ENCODE measurements around the gene PRIM1.

The PRIM1 gene

GRCh38 chr12:56722832-56723231, 29.3 kb downstream of the PRIM1 start:
- Histone ChIP-seq H3K9ac (ENCODE audit: insufficient read length, low read depth) (peak overlapping the region; percentile 99), H3K4me3 (ENCODE audit: insufficient read length, low read depth) (peak overlapping the region; percentile 97), H3K36me3 (ENCODE audit: insufficient read depth, insufficient read length, low read length) (peaks cover 64% of the 10 kb centered on the region)

GRCh38 chr12:56721721-56722120, 30.4 kb downstream of the PRIM1 start:
- DNase-seq (ENCODE audit: low read depth, low spot score) = no peak
- Histone ChIP-seq H3K36me3 (ENCODE audit: insufficient read depth, insufficient read length, low read length) (peaks cover 71% of the 10 kb centered on the region), H3K4me3 (ENCODE audit: insufficient read length, low read depth) (peak overlapping the region; percentile 13)

More at GRCh38 chr12:56722832-56723231, 29.3 kb downstream of the PRIM1 start:
- Histone ChIP-seq H3K27me3 (ENCODE audit: insufficient read depth, insufficient read length) (no peaks in the 10 kb centered on the region), H3K4me1 (ENCODE audit: insufficient read depth, insufficient read length) (peaks cover 14% of the 10 kb centered on the region), H3K9me3 (ENCODE audit: insufficient read depth, low read length) (no peaks in the 10 kb centered on the region)
- no peak for DNase-seq (ENCODE audit: low read depth, low spot score)
- TF ChIP-seq ZNF274 (IDR thresholded peaks at IDR 0.05; ENCODE audit: low read depth, low read length) (no peak), SUZ12 (IDR thresholded peaks at IDR 0.05; ENCODE audit: extremely low read depth, insufficient read depth, insufficient read length) (no peak), YY1 (IDR thresholded peaks at IDR 0.05; ENCODE audit: insufficient read depth, insufficient read length) (no peak)

GRCh38 chr12:56721216-56721615, 30.9 kb downstream of the PRIM1 start:
- TF ChIP-seq SUZ12 (IDR thresholded peaks at IDR 0.05; ENCODE audit: extremely low read depth, insufficient read depth, insufficient read length) = no peak
- H3K27me3 ChIP-seq (ENCODE audit: insufficient read depth, insufficient read length) = no peaks in the 10 kb centered on the region
- no peaks in the 10 kb centered on the region for H3K9me3 ChIP-seq (ENCODE audit: insufficient read depth, low read length)
- peaks cover 76% of the 10 kb centered on the region for H3K36me3 ChIP-seq (ENCODE audit: insufficient read depth, insufficient read length, low read length)
- peaks cover 14% of the 10 kb centered on the region for H3K4me1 ChIP-seq (ENCODE audit: insufficient read depth, insufficient read length)
- peak overlapping the region; percentile 0 for H3K9ac ChIP-seq (ENCODE audit: insufficient read length, low read depth)
- peak overlapping the region; percentile 13 for H3K4me3 ChIP-seq (ENCODE audit: insufficient read length, low read depth)
- no peak for DNase-seq (ENCODE audit: low read depth, low spot score)

More at GRCh38 chr12:56721721-56722120, 30.4 kb downstream of the PRIM1 start:
- Histone ChIP-seq H3K27me3 (ENCODE audit: insufficient read depth, insufficient read length) (no peaks in the 10 kb centered on the region), H3K4me1 (ENCODE audit: insufficient read depth, insufficient read length) (peaks cover 14% of the 10 kb centered on the region), H3K9me3 (ENCODE audit: insufficient read depth, low read length) (no peaks in the 10 kb centered on the region), H3K9ac (ENCODE audit: insufficient read length, low read depth) (peak overlapping the region; percentile 52)
- TF ChIP-seq YY1 (IDR thresholded peaks at IDR 0.05; ENCODE audit: insufficient read depth, insufficient read length) = no peak
- no peak for TF ChIP-seq SUZ12 (IDR thresholded peaks at IDR 0.05; ENCODE audit: extremely low read depth, insufficient read depth, insufficient read length)
- no peak for TF ChIP-seq ZNF274 (IDR thresholded peaks at IDR 0.05; ENCODE audit: low read depth, low read length)

- Histone ChIP-seq H3K36me3 (ENCODE audit: insufficient read depth, insufficient read length, low read length) (peaks cover 81% of the 10 kb centered on the region), H3K9me3 (ENCODE audit: insufficient read depth, low read length) (no peaks in the 10 kb centered on the region), H3K4me1 (ENCODE audit: insufficient read depth, insufficient read length) (peaks cover 14% of the 10 kb centered on the region), H3K4me3 (ENCODE audit: insufficient read length, low read depth) (no peak overlapping the region), H3K27me3 (ENCODE audit: insufficient read depth, insufficient read length) (no peaks in the 10 kb centered on the region), H3K9ac (ENCODE audit: insufficient read length, low read depth) (peak overlapping the region; percentile 0)
- no peak for TF ChIP-seq ZNF274 (IDR thresholded peaks at IDR 0.05; ENCODE audit: low read depth, low read length)
- DNase-seq (ENCODE audit: low read depth, low spot score) = no peak
These were observed 31.4 kb downstream of the PRIM1 start for GRCh38 chr12:56720731-56721151.

- no peak overlapping the region for H3K4me3 ChIP-seq (ENCODE audit: insufficient read length, low read depth)
- no peak for DNase-seq (ENCODE audit: low read depth, low spot score)
- H3K9ac ChIP-seq (ENCODE audit: insufficient read length, low read depth) = no peak overlapping the region
- H3K9me3 ChIP-seq (ENCODE audit: insufficient read depth, low read length) = no peaks in the 10 kb centered on the region
- TF ChIP-seq SUZ12 (IDR thresholded peaks at IDR 0.05; ENCODE audit: extremely low read depth, insufficient read depth, insufficient read length) (no peak), YY1 (IDR thresholded peaks at IDR 0.05; ENCODE audit: insufficient read depth, insufficient read length) (no peak), ZNF274 (IDR thresholded peaks at IDR 0.05; ENCODE audit: low read depth, low read length) (no peak)
- H3K4me1 ChIP-seq (ENCODE audit: insufficient read depth, insufficient read length) = peaks cover 14% of the 10 kb centered on the region
- H3K36me3 ChIP-seq (ENCODE audit: insufficient read depth, insufficient read length, low read length) = peaks cover 88% of the 10 kb centered on the region
- no peaks in the 10 kb centered on the region for H3K27me3 ChIP-seq (ENCODE audit: insufficient read depth, insufficient read length)
These were observed 33.1 kb downstream of the PRIM1 start for GRCh38 chr12:56719056-56719455.

GRCh38 chr12:56718636-56719035, 33.5 kb downstream of the PRIM1 start:
- Histone ChIP-seq H3K4me1 (ENCODE audit: insufficient read depth, insufficient read length) (peaks cover 14% of the 10 kb centered on the region), H3K36me3 (ENCODE audit: insufficient read depth, insufficient read length, low read length) (peaks cover 88% of the 10 kb centered on the region), H3K27me3 (ENCODE audit: insufficient read depth, insufficient read length) (no peaks in the 10 kb centered on the region), H3K9ac (ENCODE audit: insufficient read length, low read depth) (no peak overlapping the region), H3K4me3 (ENCODE audit: insufficient read length, low read depth) (no peak overlapping the region), H3K9me3 (ENCODE audit: insufficient read depth, low read length) (no peaks in the 10 kb centered on the region)
- DNase-seq (ENCODE audit: low read depth, low spot score) = no peak
- no peak for TF ChIP-seq SUZ12 (IDR thresholded peaks at IDR 0.05; ENCODE audit: extremely low read depth, insufficient read depth, insufficient read length)

- Histone ChIP-seq H3K27me3 (ENCODE audit: insufficient read depth, insufficient read length) (no peaks in the 10 kb centered on the region), H3K4me1 (ENCODE audit: insufficient read depth, insufficient read length) (peaks cover 14% of the 10 kb centered on the region), H3K9me3 (ENCODE audit: insufficient read depth, low read length) (no peaks in the 10 kb centered on the region), H3K36me3 (ENCODE audit: insufficient read depth, insufficient read length, low read length) (peaks cover 88% of the 10 kb centered on the region), H3K9ac (ENCODE audit: insufficient read length, low read depth) (no peak overlapping the region), H3K4me3 (ENCODE audit: insufficient read length, low read depth) (no peak overlapping the region)
- TF ChIP-seq ZNF274 (IDR thresholded peaks at IDR 0.05; ENCODE audit: low read depth, low read length) (no peak), SUZ12 (IDR thresholded peaks at IDR 0.05; ENCODE audit: extremely low read depth, insufficient read depth, insufficient read length) (no peak), YY1 (IDR thresholded peaks at IDR 0.05; ENCODE audit: insufficient read depth, insufficient read length) (no peak)
- DNase-seq (ENCODE audit: low read depth, low spot score) = no peak
These were observed 34.0 kb downstream of the PRIM1 start for GRCh38 chr12:56718149-56718548.
